Stomach smooth muscle (tissue), 2 donors: Measurements from ENCODE around the gene PLEKHD1.
"Not testable (repeated sequence)": the region's sequence is repeated elsewhere in the genome, so short reads cannot be mapped to it uniquely, and the experiment has no call there.

ENCODE experiments used
- H3K27ac ChIP-seq: one replicate; pipeline ENCODE4 v1.7.0; 2013; ENCODE audit warnings: mild to moderate bottlenecking, low read length, inconsistent platforms
- H3K27me3 ChIP-seq, 2 donors: one replicate each; pipeline ENCODE4 v1.7.0; 2013; ENCODE audit warnings: low read length in 2 of 2; ENCODE audit not compliant: insufficient read depth in 2 of 2, control insufficient read depth in 1 of 2
- H3K36me3 ChIP-seq, 2 donors: one replicate each; pipeline ENCODE4 v1.7.0; 2013; ENCODE audit warnings: low read length in 2 of 2; ENCODE audit not compliant: control insufficient read depth in 2 of 2, insufficient read depth in 2 of 2
- H3K4me1 ChIP-seq: one replicate; pipeline ENCODE4 v1.7.0; 2013; ENCODE audit warnings: low read length; ENCODE audit not compliant: control insufficient read depth, insufficient read depth
- H3K4me3 ChIP-seq, 2 donors: one replicate each; pipeline ENCODE4 v1.7.0; 2013; ENCODE audit warnings: low read length in 2 of 2
- H3K9ac ChIP-seq, 2 donors: one replicate each; pipeline ENCODE4 v1.7.0; 2013; ENCODE audit warnings: low read length in 2 of 2, mild to moderate bottlenecking in 1 of 2
- H3K9me3 ChIP-seq, 2 donors: one replicate each; pipeline ENCODE4 v1.7.0; 2013; ENCODE audit warnings: low read length in 2 of 2; ENCODE audit not compliant: control insufficient read depth in 2 of 2
- donor health status: healthy.
- donor health status: Pancreatic carcinoma.

PLEKHD1 gene

DNA sequence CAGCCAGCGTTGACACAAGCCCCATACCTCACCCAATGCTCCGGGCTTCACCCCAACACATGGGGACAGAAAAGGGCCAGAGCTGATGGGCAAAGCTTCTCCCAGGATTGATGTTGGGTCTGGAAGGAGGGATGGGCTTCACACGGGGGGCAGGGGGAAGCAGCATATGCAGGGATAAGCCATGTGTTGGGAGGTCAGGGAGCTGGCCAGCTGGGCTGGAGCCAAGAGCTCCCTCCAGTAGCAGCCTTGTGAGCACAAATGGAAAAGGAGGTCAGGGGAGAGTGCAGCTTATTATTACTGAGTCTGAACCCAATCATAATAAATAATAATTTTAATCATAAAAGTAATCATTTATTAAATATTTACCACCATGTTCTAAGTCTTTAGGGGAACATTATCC lies 9.3 kb downstream of the PLEKHD1 start:
- Histone ChIP-seq H3K36me3 (no peaks in the 10 kb centered on the region), H3K4me3 (no peak overlapping the region), H3K27me3 (peaks cover 0 to 2% of the 10 kb centered on the region in 2 donors), H3K9ac (no peak overlapping the region), H3K27ac (no peak overlapping the region), H3K4me1 (no peaks in the 10 kb centered on the region), H3K9me3 (no peaks in the 10 kb centered on the region)

GRCh38 chr14:69495341-69495921 lies 10.9 kb downstream of the PLEKHD1 start:
- Histone ChIP-seq H3K4me3 (no peak overlapping the region), H3K36me3 (no peaks in the 10 kb centered on the region), H3K27ac (no peak overlapping the region), H3K9me3 (no peaks in the 10 kb centered on the region), H3K27me3 (peaks cover 0 to 2% of the 10 kb centered on the region in 2 donors), H3K4me1 (no peaks in the 10 kb centered on the region), H3K9ac (no peak overlapping the region)

GRCh38 chr14:69497866-69498265 lies 13.3 kb downstream of the PLEKHD1 start:
- H3K4me3 ChIP-seq, H3K9ac ChIP-seq, H3K27me3 ChIP-seq: not testable (repeated sequence)

DNA sequence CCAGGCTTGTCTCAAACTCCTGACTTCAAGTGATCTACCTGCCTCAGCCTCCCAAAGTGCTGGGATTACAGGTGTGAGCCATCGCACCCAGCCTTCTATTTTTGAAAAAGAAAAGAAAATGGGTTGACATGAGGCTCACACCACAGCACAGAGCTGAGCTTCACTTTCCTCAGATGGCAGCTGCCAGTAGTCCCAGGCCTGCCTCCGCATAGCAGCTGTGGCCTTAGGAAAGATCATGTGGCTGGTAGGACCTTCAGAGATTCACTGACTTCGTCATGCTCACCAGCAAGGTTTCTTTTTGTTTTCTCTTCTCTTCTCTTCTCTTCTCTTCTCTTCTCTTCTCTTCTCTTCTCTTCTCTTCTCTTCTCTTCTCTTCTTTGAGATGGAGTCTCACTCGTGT lies 13.8 kb downstream of the PLEKHD1 start:
- H3K9me3 ChIP-seq, H3K36me3 ChIP-seq, H3K4me3 ChIP-seq, H3K9ac ChIP-seq, H3K27ac ChIP-seq, H3K27me3 ChIP-seq: not testable (repeated sequence)
- H3K4me1 ChIP-seq: peaks cover 18% of the 10 kb centered on the region

More at GRCh38 chr14:69497866-69498265, 13.3 kb downstream of the PLEKHD1 start:
- not testable (repeated sequence) for H3K9me3 ChIP-seq, H3K27ac ChIP-seq, H3K36me3 ChIP-seq
- H3K4me1 ChIP-seq: peaks cover 18% of the 10 kb centered on the region

GRCh38 chr14:69499436-69499835 lies 14.9 kb downstream of the PLEKHD1 start:
- Histone ChIP-seq H3K27me3 (peaks cover 0 to 2% of the 10 kb centered on the region in 2 donors), H3K4me3 (no peak overlapping the region), H3K4me1 (peaks cover 18% of the 10 kb centered on the region), H3K27ac (no peak overlapping the region), H3K9ac (no peak overlapping the region), H3K9me3 (no peaks in the 10 kb centered on the region), H3K36me3 (no peaks in the 10 kb centered on the region)

- H3K9ac ChIP-seq: no peak overlapping the region
- H3K4me1 ChIP-seq: peaks cover 18% of the 10 kb centered on the region
- no peaks in the 10 kb centered on the region for H3K36me3 ChIP-seq
- H3K27me3 ChIP-seq: no peaks in the 10 kb centered on the region
- H3K9me3 ChIP-seq: no peaks in the 10 kb centered on the region
- H3K4me3 ChIP-seq: no peak overlapping the region
- no peak overlapping the region for H3K27ac ChIP-seq
These were observed 15.6 kb downstream of the PLEKHD1 start for GRCh38 chr14:69500096-69500495.

GRCh38 chr14:69500736-69501135 lies 16.2 kb downstream of the PLEKHD1 start:
- Histone ChIP-seq H3K27me3 (no peaks in the 10 kb centered on the region), H3K9ac (no peak overlapping the region), H3K4me3 (no peak overlapping the region), H3K9me3 (no peaks in the 10 kb centered on the region), H3K27ac (no peak overlapping the region), H3K36me3 (no peaks in the 10 kb centered on the region), H3K4me1 (peaks cover 18% of the 10 kb centered on the region)

- H3K9ac ChIP-seq: no peak overlapping the region
- no peaks in the 10 kb centered on the region for H3K27me3 ChIP-seq
- H3K4me1 ChIP-seq: peaks cover 18% of the 10 kb centered on the region
- H3K27ac ChIP-seq: no peak overlapping the region
- no peaks in the 10 kb centered on the region for H3K36me3 ChIP-seq
- H3K9me3 ChIP-seq: no peaks in the 10 kb centered on the region
- peak overlapping the region; percentile 12 to 44 for H3K4me3 ChIP-seq
These were observed 16.9 kb downstream of the PLEKHD1 start for GRCh38 chr14:69501423-69501838.

DNA sequence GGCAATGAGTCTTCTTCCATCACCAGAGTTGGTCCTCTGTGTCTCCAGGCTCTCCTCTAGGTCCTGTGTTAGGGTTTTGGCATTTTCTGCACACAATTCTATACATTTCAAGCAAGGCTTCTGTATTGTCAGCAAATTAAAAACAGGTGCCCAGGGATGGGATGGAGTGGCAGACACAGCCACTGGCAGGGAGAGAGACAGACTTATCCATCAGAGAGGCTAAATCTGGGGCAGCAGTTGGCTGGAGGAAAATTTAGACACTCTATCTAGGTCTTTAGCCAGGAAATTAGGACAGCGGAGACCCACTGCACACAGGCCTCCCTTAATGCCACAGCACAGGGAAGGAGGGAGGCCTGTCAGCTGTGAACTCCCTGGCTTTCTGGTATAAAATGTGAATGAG lies 20.2 kb downstream of the PLEKHD1 start:
- no peak overlapping the region for H3K27ac ChIP-seq
- no peaks in the 10 kb centered on the region for H3K27me3 ChIP-seq
- no peak overlapping the region for H3K9ac ChIP-seq
- peaks cover 18% of the 10 kb centered on the region for H3K4me1 ChIP-seq
- H3K4me3 ChIP-seq: no peak overlapping the region
- no peaks in the 10 kb centered on the region for H3K9me3 ChIP-seq
- no peaks in the 10 kb centered on the region for H3K36me3 ChIP-seq

DNA sequence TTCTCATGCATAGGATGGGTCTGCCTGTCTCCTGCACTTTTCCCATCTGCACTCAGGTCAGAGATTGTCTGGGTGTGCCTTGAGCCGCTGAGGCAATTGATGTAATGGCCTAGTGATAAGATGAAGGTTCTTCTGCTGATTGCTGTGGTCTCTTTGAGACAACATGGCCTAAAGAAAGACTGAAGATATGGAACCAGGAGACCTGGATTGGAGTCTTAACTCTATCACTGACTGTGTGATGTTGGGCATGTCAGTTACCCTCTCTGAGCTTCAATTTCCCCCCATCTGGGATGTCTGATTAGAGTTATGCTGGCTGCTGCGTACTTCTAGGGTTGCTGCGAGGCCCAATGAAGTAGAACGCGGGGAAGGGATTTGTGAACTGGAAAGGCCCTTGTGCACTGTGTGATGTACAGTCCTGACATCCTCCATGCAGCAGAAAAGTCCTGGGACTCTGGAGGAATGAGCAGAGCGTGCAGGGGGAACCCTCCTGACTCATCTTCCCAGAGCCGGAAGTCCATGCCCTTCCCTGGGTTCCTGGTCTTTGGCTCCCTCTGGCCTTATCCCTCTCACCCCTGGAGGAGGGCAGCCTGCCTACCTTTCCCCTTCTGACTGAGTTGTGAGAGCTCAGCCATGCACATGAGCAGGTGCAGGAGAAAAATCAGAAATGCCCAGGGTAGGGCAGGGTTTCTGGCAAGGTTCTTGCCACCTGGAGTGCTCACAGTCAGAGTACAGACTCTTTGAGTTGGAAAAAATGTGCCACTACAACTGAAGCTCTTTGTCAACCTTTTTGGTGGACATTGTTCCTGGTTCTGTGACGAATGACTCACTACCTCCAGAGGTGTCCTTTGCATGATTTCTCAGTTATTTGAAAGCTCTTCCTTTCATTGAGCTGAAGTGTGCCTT lies 21.1 kb downstream of the PLEKHD1 start:
- Histone ChIP-seq H3K9ac (no peak overlapping the region), H3K27me3 (no peaks in the 10 kb centered on the region), H3K9me3 (no peaks in the 10 kb centered on the region), H3K27ac (no peak overlapping the region), H3K4me3 (no peak overlapping the region), H3K36me3 (no peaks in the 10 kb centered on the region), H3K4me1 (peaks cover 17% of the 10 kb centered on the region)

DNA sequence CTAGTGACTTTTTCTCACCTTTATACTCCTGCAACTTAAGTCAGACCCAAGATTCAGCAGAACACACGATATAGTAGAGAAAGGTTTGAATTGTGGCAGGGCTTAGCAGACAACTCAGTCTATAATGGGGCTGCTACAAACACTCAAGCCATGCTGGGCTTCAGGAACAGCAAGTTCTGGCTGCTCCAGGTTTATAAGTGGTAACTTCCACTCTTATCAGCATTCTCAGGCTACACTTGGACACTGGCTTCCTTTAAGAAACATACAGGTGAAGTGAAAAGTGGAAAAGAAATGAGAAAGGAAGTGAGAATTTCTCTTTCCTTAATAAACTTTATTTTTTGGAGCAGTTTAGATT lies 21.7 kb downstream of the PLEKHD1 start:
- no peak overlapping the region for H3K9ac ChIP-seq
- no peak overlapping the region for H3K27ac ChIP-seq
- H3K36me3 ChIP-seq: no peaks in the 10 kb centered on the region
- no peaks in the 10 kb centered on the region for H3K27me3 ChIP-seq
- H3K4me1 ChIP-seq: peaks cover 11% of the 10 kb centered on the region
- H3K9me3 ChIP-seq: no peaks in the 10 kb centered on the region
- no peak overlapping the region for H3K4me3 ChIP-seq
